GM18511 (cell line): ENCODE results near the gene RNF146.
A peak's percentile ranks its signal among the peaks of the same experiment; 100 is the strongest.
"Not testable (repeated sequence)": the region's sequence is repeated elsewhere in the genome, so short reads cannot be mapped to it uniquely, and the experiment has no call there.

Source experiments
- ATAC-seq: cut with Tn5 transposase; IDR thresholded peaks from one replicate; pipeline ENCODE4 v1.9.1; 2021; ENCODE audit warnings: mild to moderate bottlenecking, moderate library complexity; ENCODE audit not compliant: unreplicated experiment

Gene RNF146, protein sequence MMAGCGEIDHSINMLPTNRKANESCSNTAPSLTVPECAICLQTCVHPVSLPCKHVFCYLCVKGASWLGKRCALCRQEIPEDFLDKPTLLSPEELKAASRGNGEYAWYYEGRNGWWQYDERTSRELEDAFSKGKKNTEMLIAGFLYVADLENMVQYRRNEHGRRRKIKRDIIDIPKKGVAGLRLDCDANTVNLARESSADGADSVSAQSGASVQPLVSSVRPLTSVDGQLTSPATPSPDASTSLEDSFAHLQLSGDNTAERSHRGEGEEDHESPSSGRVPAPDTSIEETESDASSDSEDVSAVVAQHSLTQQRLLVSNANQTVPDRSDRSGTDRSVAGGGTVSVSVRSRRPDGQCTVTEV

DNA sequence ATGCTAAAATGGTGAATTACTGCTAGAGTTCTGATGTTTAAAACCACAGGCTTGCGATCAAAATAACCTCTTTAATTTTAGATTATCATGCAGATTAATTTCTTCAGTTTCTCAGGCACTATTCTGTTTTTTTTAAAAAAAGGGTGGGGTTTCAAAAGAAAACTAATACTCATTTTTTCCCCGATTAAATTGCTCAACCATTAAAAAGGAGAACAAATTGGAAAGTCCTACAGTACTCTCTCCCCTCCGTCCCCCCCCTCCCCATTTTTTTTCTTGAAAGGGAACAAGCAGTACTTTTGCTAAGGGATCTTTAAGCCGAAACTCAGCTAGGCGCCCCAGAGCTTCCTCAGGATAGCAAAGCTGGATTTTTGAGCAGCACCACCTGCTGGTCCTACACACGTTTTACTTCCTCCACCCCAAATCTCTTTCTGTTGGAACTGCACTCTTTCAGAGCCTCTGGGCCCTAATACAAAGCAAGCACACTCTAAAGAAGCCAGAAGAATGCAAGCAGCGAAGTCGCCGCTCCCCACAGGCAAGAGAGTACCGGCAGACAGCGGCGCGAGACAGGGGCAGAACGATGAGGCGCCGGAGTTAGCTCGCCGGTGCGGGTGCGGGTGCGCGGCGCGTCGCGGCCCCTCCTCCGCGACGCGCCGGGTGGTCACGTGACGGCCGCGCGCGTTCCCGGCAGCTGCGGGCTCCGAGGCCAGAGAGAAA is at the start of gene RNF146:
TSS of gene RNF146 (plus strand) at position 687 of the 714 bp plus-strand sequence. CDS start 13,475 bp downstream, outside the sequence.
- peak; percentile 85 for ATAC-seq

DNA sequence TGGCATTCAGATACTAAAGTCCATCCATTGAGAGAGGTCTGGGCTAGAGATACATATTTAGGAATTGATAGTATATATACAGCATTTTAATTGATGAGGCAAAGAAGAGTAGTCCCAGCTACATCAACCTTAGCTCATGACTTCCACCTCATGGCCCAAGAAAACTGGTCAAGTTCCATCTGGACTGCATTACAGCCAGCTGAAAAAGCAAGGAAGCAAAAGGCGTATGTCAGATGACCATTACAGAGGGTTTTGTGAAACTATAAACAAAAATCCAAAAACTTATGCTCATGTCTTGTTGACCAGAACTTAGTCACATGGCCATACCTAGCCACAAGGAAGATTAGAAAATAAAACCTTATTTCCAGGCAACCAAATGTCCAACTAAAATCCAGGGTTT is 46.8 kb upstream of the RNF146 start:
- ATAC-seq = no peak

DNA sequence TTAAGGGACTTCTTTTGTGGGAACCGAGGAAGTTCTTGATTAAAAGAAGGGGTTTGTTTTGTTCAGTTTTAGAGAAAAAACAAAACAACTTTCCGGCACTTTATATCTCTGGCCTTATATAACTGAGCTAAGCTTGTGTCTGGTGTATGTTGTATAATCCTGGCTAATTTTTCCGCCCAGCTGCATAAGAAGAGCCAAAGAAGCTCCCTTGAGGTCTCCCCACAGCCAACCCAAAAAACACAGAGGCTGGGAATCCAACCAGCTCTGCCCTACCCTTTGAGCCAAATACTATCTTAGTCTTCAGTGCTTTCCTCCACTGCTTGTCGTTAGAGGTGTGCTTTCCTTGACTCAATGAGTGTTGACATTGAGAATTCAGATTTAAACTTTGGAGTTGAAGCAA is 45.5 kb upstream of the RNF146 start:
- ATAC-seq = no peak

DNA sequence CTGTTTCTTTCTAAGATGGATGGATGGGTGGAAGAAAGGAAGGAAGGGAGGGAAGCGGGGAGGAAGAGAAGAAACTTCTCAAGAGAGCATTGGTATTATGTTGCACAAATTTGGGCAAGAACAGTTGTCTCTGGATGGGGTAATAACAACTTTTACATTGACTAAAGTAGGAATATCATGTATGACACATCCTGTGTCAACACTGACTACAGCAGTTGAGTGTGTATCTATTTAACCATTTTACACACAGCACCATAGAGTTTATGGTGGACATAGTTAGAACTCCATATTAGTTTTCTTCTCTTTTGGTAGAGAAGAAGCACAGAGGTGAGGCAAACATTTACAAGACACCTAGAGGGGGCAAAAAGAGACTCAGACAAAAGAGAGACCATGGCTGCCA is 44.2 kb upstream of the RNF146 start:
- ATAC-seq = no peak

DNA sequence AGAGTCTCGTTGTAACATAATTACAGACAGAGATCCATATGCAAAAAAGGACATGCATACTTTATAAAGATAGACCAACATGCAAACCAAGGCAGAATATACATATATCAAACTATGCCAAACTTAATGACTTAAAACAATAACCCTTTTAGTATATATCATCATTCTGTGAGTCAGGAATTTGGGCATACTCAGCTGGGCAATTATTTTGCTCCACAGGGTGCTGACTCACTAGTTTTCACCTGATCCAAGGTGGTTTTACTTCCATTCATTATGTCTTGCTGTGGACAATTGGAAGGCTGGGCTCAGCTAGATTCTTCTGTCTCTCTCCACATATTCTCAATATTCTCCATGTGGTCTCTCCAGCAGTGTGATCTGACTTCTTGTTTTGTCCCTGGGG is 41.2 kb upstream of the RNF146 start:
- ATAC-seq = no peak

DNA sequence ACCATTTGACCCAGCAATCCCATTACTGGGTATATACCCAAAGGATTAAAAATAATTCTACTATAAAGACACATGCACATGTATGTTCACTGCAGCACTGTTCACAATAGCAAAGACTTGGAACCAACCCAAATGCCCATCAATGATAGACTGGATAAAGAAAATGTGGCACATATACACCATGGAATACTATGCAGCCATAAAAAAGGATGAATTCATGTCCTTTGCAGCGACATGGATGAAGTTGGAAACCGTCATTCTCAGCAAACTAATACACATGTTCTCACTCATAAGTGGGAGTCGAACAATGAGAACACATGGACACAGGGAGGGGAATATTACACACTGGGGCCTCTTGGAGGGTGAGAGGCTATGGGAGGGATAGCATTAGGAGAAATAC is 32.8 kb upstream of the RNF146 start:
- not testable (repeated sequence) for ATAC-seq

DNA sequence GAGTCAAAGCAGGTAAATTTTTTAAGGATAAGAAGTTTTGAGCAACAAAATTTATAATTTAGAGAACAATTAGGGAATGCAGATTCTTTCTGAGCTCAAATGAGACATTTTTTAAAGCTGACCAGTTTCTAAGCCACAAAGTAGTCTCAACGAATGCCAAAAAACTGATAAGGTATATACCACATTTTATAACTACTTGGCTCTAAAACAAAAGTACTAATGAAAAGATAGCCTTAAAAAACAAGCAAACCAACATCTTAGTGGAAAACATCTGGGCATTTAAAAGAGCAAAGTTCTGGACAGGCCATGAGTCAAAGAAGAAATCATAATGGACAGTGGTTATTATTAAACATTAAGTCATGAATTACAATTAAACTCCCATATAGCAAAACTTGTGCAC is 23.2 kb upstream of the RNF146 start:
- no peak for ATAC-seq

DNA sequence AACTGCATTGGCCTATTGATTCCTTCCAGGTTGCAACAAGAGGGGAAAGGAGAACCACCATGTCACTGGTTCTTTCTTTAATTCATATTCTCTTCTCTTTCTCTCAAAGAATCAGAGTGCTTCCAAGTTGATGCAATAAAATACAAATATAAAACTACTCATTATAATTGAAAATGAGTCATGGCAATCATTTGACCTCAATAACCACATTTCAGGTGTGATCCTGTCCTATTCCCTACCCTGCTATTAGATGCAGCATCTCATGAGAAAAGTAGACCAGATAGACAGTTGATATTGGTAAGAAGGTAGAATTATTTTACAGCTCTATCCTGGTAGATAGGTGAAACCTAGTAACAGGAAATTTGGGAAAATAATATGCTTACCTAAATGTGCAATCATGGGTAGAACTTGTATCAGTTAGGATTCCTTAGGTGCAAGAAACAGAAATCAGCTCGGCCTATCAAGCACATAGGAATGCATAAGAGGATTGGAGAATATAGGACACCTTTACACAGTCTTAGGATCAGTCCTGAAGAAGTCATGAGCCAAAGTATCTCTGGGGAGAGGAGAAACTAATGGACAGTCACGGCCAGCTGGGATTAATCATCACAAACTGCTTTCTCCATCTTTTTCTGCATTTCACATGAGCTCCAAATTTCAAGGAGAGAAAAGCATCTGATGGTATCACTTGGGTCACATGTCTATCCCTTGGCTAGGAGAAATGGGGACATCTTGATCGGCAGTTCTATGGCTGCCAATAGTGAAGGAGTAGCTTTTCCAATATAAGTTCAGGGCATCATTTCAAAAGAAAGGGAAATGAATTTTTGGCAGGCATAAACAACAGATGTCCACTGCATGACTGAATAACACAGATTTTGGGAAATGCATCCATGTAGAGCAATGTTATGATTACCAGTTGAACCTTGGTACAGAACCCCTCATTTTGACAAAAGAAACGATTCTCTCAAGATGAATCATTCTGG is 19.3 kb upstream of the RNF146 start:
- no peak for ATAC-seq

DNA sequence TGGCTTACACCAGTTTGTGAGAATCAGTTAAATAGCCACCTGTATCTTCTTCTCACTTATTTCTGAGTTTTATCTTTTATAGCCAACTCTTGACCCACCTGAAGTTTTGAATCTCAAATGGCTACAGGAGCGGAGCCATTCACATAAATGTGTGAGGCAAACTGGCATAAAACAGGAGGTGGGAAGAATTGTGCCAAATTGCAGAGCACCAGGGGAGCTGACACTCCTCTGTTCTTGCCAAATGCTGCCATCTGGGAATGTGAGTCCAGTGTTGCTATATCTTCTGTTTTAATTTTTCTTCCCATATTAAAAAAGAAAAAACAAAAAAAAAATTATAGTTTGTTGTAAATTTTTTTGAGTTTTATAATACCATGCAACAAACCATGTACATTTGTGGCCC is 17.0 kb upstream of the RNF146 start:
- no peak for ATAC-seq

DNA sequence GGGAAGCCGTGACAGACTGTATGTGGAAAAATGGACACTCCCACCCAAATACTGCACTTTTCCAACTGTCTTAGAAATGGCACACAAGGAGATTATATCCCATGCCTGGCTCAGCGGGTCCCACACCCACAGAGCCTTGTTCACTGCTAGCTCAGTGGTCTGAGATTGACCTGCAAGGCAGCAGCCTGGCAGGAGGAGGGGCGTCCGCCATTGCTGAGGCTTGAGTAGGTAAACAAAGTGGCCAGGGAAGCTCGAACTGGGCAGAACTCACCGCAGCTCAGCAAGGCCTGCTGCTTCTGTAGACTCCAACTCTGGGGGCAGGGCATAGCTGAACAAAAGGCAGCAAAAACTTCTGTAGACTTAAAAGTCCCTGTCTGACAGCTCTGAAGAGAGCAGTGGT is 11.4 kb upstream of the RNF146 start:
- ATAC-seq = no peak

DNA sequence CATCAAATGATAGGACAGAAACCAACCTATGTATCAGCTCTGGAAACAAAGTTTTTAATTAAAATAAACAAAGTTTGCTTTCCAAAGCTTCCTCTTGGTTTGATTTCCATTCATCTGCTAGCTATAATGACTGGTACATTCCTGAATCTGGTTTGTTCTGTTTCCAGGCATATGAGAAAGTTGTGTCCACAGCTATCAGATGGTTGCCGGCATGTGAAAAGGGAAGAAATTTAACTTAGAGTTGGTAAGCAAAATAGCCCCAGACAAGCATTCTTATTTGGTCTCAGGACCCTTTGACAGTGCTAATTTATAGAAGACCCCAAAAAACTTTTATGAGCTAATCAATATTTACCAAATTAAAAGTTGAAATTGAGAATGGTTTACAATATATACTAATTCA is 3.8 kb upstream of the RNF146 start:
- no peak for ATAC-seq

DNA sequence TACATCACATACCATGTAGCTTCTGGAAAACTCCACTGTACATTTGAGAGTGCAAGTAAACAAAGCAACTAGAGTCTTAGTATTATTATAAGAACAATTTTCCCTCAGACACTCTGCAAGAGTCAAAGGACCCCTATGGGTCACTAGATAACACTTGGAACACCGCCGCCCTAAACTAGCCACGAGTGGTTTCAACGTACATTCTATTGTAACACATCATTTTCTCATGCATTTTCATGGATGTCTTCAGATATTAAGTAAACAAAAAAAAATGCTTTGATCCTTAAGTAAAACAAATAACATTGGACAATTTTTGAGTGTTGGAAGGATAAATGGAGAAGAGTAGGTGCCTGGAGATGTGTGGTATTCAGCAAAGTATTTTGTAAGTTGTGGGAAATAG is 3.2 kb upstream of the RNF146 start:
- no peak for ATAC-seq

DNA sequence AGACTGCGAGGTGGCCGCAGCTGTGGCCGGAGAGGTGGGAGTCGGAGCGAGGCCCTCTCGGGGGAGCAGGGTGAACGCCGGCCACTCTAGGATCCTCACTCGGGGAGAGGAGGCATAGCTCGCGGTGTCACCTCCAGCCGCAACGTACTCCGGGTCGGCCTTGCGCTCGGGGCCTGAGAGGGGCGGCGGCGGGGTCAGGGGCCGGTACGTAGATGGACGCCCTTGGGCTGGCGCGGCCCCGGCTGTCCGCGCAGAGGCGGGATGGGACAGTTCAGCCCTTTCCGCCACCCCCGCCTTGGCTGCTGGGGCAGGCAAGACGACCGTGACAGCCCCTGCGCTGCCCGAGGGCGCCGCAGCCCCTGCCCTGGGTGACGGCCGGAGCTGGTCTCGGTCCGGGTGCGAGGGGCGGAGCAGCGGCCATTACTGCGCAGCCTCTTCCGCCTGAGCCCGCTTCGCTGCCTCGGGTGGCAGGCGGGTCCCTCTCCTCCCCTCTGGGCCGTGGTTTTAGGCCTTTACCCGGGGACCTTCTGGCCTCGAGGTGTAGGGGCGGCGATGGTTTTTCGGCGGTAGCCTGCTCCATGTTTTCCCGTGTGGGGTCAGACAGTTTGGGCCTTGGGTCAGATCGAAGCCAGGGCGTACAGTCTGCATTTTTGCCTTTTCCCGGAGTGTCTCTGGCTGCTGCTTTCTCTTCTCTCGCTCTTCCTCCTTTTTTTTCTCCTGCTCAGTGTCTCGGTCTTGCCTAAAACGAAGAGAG is 405 bp downstream of the RNF146 start:
- ATAC-seq = peak; percentile 79

DNA sequence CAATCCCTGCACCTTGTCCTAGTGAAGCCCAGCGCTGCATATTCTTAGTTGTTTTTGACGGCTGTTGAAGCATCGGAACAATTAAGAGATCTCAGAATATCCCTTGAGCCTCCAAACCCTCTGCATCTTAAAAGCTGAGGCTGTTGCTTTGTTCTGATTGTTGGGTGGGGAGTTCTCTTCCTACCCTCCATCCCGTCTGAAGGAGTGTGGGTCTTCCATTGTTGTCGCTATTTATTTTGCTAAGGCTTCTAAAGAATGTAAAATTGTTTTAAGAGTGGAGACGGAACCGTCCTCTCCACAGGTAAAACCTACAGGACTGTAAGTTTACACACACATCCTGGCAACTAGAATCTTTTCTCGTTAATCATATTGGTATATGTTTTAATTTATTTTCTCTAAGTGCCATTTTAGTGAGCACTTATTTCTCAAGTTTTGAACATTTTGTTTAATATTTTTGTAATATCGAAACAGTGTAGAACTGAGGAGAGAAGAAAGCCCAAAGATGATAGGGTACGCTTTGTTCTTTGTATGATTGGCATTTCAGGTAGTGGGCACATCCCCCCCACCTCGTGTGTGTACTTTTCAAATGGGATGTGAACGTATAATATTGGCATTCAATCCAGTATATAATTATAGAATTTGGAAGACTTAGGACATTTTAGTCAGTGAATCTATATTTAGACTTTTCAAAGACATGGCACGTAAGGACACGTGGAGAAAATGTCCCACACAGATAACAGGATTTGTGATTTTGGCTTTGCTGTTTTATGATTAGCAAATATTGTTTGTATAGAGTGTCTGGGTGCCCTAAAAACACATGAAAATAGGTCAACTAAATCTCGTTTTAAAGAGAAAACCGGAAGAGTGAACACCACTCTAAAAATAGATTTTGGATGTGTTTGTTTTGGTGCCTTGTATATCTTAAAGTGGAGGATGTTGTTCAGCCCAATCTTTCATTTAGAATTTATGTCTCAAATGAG is 1.3 kb downstream of the RNF146 start:
- peak; percentile 2 for ATAC-seq

DNA sequence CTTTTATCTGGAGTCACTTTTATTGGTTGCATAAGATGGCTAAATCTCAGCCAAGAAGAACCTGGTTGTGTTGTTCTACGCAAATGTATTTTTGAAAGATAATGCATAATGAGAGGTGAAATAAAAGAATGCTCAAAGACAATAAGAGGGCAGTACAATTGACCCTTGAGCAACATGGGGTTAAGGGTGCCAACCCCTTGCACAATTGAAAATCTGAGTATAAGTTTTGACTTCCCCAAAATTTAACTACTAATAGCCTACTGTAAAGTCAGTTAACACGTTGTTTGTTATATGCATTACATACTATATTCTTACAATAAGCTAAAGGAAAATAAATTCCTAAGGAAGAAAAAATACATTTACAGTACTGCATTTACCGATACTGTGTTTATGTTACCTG is 5.9 kb downstream of the RNF146 start:
- no peak for ATAC-seq

DNA sequence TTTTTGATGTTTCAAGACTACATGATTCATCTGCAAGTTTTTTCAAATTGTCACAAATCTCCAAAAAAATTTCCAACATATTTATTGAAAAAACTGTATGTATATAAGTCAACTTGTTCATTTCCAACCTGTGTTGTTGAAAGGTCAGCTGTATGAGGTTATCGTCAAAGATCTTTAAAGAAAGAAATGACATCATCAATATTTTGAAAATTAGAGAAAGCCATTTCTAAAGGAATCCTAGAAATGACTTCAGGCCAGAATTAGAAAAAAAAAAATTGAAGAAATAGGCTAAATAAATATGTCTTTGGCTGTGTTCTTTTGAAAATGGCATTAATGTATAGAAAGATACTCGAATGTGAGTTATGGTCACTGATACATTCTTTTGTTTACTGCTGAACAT is 6.8 kb downstream of the RNF146 start:
- ATAC-seq = no peak

DNA sequence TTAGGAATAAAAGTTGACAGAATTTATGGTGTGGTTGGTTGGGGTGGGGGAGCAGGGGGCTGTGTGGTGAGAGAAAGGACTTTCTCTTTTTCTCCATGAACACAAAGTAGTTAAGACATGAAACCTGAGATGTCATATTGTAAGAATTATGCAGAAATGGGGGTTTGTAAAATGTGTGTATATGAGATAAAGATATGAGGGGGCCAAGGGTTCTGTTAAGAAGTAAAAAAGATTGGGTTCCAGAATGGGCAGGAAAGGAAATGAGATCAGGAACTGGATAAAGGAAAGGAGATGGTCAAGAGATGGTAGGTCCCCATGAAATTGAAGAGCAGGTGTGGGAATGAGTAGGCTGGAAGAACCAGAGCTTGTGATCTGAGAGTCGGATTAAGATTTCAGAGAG is 9.7 kb downstream of the RNF146 start:
- ATAC-seq = no peak

DNA sequence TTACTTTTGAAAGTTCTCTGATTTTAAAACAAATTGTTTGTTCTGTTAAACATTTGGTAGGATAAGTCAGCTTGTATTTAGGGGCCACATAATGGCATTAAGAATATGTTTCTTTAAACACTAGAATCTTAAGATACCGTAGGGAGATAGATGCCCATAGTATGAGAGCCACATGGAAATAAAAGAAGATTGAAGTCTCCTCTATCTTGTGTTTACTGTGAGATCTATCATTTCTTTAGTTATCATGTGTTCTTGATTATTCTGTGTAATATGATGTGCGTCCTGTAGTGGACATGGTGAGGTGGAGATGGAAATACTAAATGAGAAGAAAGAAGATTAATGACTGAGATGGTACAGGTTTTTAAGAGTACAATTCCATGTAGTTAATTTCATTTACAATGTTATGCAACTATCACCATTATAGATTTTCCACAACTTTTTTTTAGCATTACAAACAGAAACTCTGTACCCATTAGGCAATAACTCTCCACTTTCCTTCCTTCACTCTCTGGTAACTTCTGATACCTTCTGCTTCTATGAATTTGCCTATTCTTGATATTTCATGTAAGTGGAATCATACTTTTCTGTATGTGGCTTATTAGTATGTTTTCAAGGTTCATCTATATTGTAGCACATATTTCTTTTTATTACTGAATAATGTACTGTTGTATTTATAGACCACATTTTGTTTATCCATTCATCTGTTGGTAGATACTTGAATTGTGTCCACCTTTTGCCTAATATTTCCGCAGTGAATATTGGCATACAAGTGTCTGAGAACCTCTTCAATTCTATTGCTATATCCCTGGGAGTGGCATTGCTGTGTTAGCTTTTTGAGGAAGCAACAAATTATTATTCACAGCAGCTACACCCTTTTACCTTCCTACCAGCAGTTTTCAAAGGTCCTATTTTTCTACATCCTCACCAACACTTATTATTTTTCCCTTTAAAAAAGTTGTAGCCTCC is 11.5 kb downstream of the RNF146 start:
- ATAC-seq = no peak
